IPS-NIHi11 (cell line): ENCODE measurements around the gene SHISA6.

Source experiments
- DNase-seq: peaks from one replicate; pipeline ENCODE4 v3.0.0; 2012; ENCODE audit warnings: mixed read lengths, low spot score

The SHISA6 gene

GRCh38 chr17:11589716-11590115, 348.7 kb downstream of the SHISA6 start:
- DNase-seq: no peak

GRCh38 chr17:11598274-11599221, 357.5 kb downstream of the SHISA6 start, which contains the start of gene DNAH9:
Gene DNAH9 (plus strand): TSS chr17:11598470. CDS start chr17:11598499, 29 bp downstream.
- DNase-seq: peak; percentile 92

- DNase-seq: no peak
Measured at GRCh38 chr17:11601661-11602060, 360.6 kb downstream of the SHISA6 start.

GRCh38 chr17:11608396-11608795, 367.4 kb downstream of the SHISA6 start:
- DNase-seq: no peak

- DNase-seq: no peak
Measured at GRCh38 chr17:11610999-11611566, 370.1 kb downstream of the SHISA6 start.

- no peak for DNase-seq
Measured at GRCh38 chr17:11612956-11613355, 371.9 kb downstream of the SHISA6 start.
